ENCODE results near the gene IKZF5.

IKZF5 gene

DNA sequence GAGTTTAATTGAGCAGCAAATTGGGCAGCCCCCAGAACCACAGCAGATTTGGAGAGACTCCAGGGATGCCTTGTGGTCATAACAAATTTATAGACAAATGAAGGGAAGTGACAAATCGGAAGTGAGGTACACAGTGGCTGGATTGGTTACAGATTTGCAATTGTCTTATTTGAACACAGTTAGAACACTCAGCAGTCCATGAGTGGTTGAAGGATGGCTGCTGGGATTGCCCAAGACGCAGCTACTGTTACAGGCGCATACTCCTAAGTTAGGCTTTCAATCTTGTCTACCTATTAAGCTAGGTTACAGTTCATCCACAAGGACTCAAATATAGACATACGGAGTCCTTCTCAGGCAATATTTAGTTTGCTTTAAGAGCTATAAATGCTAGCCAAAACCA lies 7.6 kb upstream of the IKZF5 start:
- no peak for DNase-seq (ENCODE audit: low read depth, low spot score)

GRCh38 chr10:123014772-123015171 lies 6.2 kb upstream of the IKZF5 start:
- DNase-seq (ENCODE audit: low read depth, low spot score) = no peak

- DNase-seq (ENCODE audit: low read depth, low spot score) = no peak
Measured at GRCh38 chr10:123013456-123014419, 5.1 kb upstream of the IKZF5 start.

DNA sequence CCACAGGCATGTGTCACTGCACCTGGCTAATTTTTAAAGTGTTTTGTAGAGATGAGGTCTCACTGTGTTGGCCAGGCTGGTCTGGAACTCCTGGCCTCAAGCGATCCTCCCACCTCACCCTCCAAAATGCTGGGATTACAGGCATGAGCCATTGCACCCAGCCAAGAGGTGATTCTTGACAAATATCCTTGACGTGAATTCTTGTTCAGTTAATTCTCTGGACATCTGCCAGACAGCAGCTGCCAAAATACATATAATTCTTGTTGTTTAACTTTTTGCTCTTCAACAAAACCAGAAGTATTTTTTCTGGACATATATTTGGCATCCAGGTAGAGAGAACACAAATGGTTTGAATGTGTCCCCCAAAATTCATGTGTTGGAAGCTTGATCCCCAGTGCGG lies 3.4 kb upstream of the IKZF5 start:
- DNase-seq (ENCODE audit: low read depth, low spot score) = no peak

DNA sequence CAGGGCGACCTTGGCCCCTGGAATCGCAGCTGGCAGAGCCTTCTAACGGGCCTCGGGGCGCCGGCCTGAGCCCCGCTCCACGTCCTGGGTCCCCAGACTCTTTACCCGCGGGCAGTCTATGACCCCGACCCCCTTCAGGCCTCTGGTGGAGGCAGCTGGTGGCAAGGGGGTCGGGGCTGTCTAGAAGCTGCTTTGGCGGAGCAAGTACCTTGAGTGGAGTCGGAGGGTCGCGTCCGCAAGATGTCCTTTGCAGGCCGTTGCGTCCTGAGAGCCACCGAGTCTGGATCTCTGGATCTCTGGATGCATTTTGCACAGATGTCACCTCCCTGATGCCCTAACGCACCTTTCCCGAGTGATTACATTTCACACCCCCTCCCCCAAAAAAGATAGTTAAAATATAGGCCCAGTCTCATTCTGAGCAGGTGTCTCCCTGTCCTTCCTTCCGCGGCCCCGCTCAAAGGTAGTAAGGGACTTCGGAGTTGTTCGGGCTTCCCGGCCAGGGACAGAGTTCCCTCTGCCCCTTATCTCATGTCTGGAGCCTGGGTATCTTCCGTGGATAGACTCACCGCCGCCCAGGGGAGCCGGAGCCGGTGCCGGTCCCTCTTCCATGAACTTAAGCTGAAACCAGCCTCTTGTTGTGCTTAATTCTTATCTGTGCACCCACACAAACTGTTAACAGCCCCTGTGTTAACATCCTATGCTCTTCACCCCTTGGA lies 668 bp upstream of the IKZF5 start:
- no peak for DNase-seq (ENCODE audit: low read depth, low spot score)

DNA sequence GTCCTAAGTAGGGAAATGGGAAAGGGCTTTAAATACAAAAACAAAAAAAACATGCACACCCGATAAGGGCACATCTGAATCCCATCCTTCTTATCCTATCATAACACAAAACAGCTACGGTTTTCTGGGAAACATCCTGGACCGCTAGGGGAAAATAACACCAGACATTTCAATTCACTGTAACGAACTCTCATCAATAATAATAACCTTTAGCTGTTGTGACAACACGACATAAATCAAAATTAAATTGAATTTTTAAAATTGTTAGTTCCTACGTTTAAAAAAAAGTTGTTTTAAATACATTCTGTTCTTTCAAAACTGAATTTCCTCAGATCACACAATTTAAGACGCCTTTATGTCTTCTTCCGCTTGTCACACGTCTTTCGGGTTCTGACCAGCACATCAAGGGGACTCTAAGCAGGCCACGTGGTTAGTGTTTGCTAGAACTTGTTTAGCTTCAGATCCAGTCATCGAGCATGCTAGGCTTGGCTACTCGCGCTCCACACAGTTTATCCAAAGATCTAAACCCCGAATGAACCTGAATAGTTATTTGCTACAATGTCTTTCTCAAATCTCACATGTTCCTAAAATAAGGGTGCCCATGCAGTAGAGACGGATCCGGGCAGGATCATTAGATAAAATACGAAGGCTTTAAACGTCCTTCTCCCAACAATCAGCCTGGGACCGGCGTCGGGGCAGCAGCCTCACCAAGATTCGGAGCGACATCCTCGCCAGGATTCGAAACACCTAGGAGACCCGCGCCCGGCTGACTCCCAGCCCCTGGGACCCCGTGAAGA lies 839 bp downstream of the IKZF5 start:
- DNase-seq (ENCODE audit: low read depth, low spot score) = peak; percentile 18

DNA sequence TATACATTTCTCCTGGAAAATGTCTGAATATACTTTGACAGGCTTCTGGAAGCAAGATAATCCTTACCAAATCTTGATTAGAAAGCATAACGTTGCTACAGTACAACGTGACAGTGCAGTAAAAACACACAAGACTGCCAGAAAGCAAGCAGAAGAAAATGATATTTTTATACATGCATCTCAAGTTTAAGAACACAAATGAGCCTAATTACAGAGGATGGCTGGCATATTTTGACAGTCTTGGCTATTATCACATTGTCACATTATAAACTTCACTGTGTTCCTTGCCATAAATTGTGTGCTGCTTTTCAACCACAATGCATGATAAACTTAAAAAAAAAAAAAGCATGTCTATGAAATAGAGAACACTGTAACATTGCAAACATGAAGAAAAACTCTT lies 4.3 kb downstream of the IKZF5 start:
- DNase-seq (ENCODE audit: low read depth, low spot score) = no peak

DNA sequence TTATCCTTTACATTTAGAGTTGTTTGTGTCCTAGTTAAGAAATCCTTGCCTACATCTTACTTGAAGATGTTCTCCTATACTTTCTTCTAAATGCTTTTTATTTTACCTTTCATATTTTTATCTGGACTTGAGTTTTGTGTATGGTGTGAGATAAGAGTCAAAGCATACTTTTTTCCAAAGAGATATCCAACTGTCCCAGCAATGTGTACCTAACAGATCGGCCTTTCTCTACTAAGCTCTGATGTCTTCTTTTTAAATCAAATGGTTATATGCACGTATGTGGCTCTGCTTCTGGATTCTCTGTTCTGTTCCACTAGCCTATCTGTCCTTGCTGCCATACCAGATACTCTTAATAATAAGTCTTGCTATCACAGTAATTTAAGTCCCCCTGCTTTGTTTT lies 7.2 kb downstream of the IKZF5 start:
- DNase-seq (ENCODE audit: low read depth, low spot score) = no peak

GRCh38 chr10:123000155-123000554 lies 8.4 kb downstream of the IKZF5 start:
- no peak for DNase-seq (ENCODE audit: low read depth, low spot score)

- DNase-seq (ENCODE audit: low read depth, low spot score) = no peak
Measured at GRCh38 chr10:122999347-122999746, 9.2 kb downstream of the IKZF5 start.

GRCh38 chr10:122998934-122999333 lies 9.7 kb downstream of the IKZF5 start:
- DNase-seq (ENCODE audit: low read depth, low spot score) = no peak

DNA sequence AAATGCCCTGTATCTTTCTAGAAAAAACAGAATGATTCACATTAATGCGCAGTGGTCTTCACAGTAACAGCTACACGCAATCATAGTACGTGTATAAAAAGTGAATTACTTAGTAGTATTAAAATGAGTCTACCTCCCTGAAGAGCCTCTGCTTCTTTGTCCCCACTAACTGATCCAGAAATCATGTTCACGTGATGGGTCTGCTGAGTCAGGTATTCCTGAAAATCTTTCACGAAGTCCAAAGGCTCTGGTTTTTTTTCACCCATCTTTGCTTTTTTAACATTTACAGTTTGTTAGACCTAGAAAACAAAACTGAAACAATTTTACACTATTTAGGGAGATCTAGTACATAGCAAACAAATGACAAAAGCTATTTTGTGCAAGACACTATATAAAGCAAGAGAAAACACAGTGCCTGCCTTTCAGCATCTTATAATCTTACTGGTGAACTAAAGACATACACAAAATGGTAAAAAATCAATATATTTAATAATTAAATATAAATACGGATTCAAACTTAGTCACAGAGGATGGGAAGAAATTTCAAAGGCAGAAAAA lies 10.2 kb downstream of the IKZF5 start:
- DNase-seq (ENCODE audit: low read depth, low spot score) = no peak

- no peak for DNase-seq (ENCODE audit: low read depth, low spot score)
Measured at GRCh38 chr10:122997864-122998263, 10.7 kb downstream of the IKZF5 start.

DNA sequence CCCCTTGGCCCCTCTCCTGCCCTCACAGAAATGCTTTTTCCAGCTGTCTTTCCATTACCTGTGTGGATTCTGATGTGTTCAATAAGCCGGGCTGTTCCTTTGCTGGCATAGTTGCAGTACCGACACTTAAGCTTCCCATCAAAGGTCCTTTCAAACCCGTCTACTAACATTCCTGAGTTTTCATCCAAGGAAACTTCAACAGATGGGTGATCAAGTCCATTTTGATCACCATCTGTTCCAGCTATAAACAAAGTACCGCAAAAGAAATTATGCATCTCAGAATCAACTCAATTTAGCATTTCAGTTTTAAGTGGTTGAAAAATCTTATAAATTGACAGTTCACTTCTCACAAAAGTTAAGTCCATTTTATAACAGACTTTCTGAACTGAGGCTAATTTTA lies 12.7 kb downstream of the IKZF5 start:
- no peak for DNase-seq (ENCODE audit: low read depth, low spot score)

- DNase-seq (ENCODE audit: low read depth, low spot score) = no peak
Measured at GRCh38 chr10:122993797-122994336, 14.7 kb downstream of the IKZF5 start.

- no peak for DNase-seq (ENCODE audit: low read depth, low spot score)
Measured at GRCh38 chr10:122992031-122992585, 16.5 kb downstream of the IKZF5 start.

GRCh38 chr10:122990278-122990677 lies 18.3 kb downstream of the IKZF5 start:
- DNase-seq (ENCODE audit: low read depth, low spot score) = no peak

DNA sequence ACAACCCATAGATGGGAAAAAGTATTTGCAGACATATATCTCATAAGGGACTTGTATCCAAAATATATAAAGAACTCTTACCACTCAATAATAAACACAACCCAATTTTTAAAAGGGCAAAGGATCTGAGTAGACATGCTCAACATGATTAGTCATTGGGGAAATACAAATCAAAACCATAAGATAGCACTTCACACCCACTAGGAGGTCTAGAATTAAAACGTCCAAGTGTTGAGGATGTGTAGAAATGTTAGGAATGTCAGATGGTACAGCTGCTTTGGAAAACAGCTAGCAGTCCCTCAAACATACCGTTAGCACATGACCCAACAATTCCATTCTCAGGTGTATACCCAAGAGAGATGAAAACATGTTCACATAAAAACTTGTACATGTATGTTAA lies 20.1 kb downstream of the IKZF5 start:
- no peak for DNase-seq (ENCODE audit: low read depth, low spot score)

GRCh38 chr10:122986335-122986734 lies 22.3 kb downstream of the IKZF5 start:
- DNase-seq (ENCODE audit: low read depth, low spot score) = no peak

DNA sequence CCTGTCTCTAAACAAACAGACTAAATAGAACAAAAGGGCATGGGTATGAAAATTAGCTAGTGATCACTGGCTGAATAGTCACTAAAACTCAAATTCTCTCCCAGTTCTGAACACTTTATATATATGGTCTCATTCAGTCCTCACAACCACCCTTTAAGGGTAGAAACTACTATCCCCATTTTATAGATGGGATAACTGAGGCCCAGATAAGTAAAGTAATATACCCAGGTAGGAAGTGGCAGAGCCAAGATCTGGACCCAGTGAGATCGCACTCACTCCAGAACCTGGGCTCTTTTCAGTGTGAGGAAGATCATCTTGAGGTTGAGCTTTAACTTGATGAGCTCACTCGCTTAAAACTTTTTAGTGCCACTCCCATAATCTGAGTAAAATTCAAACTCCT lies 23.9 kb downstream of the IKZF5 start:
- no peak for DNase-seq (ENCODE audit: low read depth, low spot score)

DNA sequence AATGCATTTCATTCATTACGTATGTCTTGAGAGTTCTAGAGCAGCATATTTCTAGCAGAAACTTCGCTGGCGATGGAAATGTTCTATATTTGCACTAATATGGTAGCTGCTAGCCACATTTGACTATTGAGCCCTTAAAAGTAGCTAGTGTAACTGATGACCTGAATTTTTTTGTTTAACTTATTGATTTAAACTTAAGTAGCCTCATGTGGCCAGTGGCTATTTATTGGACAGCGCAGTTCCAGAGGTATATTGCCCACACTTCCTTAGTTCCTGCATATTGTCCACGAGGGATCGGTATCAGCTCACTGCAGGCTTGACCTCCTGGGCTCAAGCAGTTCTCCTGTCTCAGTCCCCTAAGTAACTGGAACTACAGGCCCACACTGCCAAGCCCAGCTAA lies 24.7 kb downstream of the IKZF5 start:
- DNase-seq (ENCODE audit: low read depth, low spot score) = no peak

All from activated CD4-positive, CD25-positive, alpha-beta regulatory T cell treated with anti-CD3 and anti-CD28 coated beads, Interleukin-2, amount 50 U/mL, for 16 hours (primary cell).